ENCODE results near the gene FBXO17.
"Not testable (repeated sequence)": the region's sequence is repeated elsewhere in the genome, so short reads cannot be mapped to it uniquely, and the experiment has no call there.

FBXO17 gene, protein sequence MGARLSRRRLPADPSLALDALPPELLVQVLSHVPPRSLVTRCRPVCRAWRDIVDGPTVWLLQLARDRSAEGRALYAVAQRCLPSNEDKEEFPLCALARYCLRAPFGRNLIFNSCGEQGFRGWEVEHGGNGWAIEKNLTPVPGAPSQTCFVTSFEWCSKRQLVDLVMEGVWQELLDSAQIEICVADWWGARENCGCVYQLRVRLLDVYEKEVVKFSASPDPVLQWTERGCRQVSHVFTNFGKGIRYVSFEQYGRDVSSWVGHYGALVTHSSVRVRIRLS

DNA sequence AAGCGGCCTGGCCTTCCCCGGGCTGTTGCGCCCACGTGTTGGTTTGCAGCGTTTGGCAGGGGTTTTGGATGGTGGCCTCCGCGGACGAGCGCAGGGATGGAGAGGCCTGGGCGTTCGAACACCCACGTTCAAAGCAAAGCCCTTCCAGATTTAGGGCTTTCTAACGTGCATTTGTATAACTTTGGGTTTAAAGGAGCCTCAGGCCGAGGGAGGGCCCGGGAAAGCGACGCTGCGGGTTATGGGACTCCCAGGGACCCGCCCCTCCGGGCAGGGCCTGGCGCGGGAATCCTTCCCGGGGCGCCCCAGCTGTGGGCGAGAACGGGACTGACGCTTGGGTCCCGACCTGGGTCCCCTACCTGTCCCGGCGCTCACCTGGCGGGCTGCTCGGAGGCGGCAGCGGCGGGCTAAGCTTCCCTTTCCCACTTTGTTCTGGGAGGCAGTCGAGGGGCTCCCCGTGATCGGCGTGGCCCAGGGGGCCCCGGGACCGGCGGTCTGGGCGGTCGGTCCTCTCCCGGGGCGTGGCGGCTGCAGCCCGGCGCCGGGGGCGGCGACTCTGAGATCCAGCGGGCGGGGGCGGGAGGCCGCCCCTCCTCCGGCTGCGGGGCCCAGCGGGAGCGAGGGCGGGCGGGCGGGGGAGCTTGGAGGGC, at the start of gene FBXO17:
Gene FBXO17 (minus strand): TSS at position 529 of the 647 bp plus-strand sequence. CDS start 25,423 bp downstream, outside the sequence.
- DNase-seq = no peak

DNA sequence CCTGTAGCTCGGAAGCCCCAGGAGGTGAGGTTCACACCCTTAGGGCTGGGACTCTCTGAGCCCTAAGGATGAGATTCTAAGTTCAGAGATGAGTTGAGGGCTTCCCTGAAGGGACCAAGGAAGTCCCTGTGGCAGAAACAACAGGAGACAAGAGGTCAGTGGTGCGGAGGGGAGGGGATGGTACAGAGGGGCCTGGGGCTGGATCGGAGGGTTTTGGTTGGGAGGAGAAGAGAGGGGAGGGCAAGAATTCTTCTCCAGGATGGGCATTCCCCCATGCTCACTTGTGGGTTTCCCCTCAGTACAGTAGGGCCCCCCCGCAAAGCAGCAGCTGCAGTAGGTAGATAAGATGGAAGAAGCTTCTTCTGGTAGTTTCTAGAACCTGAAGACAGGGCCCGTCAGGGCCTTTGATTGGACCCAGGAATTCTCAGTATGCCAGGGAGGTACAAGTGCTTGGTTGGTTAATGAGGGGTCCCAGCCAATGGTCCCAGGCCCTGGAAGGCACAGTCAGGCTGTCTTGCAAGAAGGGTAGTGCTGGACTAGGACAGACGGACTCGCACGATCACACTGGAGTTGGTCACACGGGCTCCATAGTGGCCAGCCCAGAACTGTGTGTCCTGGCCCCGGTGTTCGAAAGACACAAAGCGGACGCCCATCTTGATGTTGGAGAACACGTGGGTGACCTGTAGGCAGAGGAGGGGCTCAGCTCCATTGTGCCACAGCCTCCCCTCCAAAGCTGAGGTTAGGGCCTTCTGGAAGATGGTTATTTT, 49.5 kb upstream of the FBXO17 start:
- DNase-seq = no peak

DNA sequence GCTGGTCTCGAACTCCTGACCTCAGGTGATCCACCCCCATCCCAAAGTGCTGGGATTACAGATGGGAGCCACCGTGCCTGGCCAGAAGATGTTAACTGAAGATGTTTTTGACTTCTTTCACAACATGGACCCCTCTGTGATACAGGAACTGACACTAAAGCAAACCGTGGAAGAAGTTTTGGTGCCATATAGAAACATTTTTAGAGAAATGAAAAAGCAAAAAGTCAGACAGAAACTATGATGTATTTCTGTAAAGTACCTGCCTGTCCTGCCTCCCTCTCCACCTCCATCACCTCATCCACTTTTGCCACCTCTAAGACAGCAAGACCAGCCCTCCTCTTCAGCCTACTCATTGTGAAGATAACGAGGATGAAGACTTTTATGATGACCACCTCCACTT, 45.5 kb upstream of the FBXO17 start:
- no peak for DNase-seq

DNA sequence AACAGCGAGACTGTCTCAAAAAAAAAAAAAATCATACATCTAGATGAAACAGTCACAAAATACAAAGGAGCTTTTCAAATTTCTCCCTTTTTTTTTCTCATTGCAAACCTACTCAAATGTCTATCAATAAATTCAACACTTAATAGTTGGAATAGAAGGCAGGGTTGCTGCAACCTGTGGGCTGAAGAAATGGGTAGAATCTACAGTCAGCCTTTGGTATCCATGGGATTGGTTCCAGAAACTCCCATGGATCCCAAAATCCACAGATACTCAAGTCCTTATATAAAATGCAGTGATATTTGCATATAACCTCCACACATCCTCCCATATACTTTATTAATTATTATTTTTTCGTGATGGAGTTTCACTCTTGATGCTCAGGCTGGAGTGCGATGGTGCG, 42.1 kb upstream of the FBXO17 start:
- no peak for DNase-seq

DNA sequence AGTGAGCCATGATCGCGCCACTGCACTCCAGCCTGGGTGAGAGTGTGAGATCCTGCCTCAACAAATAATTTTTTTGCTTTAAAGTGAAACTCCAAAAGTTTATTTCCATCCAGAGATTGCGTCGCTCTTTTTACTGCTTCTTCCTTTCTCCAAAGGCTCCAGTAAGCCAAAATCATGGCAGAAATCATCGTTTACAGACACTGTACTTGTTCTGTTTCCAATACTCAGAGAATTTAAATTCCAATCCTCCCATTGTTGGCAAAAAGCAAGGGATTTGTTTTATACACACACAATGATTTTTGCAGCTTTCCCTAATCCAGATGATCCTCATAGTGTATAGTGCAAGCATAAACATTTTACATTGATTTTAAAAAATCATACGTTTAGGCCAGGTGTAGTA, 41.5 kb upstream of the FBXO17 start:
- DNase-seq = no peak

DNA sequence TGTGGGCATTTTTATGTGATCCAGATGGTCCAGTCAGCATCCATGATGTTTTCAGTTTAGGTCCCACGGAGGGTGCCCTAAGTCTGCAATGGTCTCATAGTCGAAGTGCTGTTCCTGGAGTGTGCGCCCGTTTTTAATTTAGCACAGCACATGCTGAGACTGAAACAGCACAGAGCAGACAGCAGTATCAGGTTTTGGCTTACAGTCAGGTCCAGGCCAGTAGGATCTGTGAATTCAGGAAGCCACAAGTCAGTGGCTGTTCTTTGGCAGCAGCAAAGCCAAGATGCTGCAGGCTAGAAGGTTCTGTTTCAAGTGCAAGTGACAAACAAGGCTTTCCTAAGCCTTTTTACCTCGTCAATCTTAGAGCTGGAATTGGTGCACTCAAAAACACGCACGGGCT, 38.5 kb upstream of the FBXO17 start:
- DNase-seq = no peak

DNA sequence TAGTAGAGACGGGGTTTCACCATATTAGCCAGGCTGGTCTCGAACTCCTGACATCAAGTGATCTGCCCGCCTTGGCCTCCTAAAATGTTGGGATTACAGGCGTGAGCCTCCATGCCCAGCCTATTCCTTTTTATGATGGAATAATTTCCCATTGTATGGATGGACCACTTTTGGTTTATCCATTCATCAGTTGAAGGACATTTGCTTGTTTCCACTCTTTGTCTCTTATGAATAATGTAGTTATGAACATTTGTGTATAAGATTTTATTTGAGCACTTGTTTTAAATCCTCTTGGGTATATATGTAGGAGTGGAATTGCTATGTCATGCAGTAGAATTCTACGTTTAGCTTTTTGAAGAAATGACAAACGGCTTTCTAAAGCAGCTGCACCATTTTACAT, 33.5 kb upstream of the FBXO17 start:
- DNase-seq = no peak

DNA sequence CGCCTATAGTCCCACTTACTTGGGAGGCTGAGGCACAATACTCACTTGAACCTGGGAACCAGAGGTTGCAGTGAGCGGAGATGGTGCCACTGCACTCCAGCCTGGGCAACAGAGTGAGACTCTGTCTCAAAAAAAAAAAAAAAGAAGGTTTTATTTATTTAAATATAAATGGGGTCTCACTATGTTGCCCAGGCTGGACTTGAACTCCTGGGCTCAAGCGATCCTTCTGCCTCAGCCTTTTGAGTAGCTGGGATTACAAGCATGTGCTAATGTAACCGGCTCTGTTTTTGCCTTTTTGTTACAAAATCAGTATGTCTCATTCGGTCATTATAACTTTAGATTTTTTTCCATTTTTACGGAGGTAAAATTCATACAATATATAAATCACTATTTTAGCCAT, 32.6 kb upstream of the FBXO17 start:
- no peak for DNase-seq

DNA sequence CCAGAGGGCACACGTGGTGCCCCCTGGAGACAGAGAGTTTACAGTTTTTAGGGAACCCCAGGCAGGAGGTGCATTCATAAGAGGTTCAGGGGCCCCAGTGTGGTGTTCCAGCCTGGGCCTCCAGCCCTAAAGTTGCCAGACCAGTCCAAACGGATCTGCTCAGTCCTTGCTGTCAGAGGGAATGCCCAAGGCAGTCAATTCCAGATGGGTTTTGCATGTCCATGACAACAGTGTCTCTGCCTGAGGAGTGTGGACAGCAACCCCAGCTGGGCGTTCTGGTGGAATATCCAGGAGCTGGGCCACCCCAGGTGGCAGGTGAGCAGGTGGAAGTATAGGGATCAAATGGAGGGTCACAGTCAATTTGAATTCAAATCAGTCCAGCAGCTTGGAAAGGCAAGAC, 31.6 kb upstream of the FBXO17 start:
- DNase-seq = no peak

DNA sequence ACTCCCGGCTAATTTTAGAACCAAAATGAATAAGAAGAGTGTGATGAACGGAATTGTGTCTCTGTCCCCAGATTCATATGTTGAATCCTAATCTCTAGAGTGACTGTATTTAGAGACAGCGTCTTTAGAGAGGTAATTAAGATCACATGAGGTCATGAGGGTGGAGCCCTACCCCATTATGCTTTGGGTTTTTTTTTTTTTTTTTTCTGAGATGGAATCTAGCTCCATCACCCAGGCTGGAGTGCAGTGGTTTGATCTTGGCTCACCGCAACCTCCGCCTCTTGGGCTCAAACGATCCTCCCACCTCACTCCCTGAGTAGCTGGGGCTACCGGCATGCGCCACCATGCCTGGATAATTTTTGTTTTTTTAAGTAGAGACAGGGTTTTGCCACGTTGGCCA, 28.9 kb upstream of the FBXO17 start:
- no peak for DNase-seq

DNA sequence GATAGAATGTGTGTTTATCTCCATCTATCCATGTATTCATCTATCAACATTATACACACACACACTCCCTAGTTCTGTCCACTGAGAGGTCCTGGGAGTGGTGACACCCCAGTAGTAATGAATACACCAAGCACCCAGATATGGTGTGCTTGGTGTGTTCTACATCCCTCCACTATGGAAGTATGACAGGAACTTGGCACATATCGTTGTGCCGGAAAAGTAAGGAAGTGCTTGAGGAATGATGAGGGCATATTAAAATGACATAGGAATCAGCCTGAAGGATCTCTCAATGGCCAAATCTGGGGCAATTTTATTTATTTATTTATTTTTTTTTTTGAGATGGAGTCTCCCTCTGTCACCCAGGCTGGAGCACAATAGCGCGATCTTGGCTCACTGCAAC, 28.3 kb upstream of the FBXO17 start:
- no peak for DNase-seq

DNA sequence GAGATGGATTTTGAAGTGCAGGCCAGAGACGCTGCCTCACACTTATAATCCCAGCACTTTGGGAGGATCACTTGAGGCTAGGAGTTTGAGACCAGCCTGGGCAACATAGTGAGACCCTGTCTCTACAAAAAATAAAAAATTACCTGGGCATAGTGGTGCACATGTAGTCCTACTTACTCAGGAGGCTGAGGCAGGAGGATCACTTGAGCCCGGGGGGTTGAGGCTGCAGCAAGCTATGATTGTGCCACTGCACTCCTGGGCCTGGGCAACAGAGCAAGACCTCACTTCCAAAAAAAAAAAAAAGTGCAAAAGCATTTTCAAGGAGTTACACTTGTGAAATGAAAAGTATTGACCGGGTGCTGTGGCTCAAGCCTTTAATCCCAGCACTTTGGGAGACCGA, 27.6 kb upstream of the FBXO17 start:
- no peak for DNase-seq

DNA sequence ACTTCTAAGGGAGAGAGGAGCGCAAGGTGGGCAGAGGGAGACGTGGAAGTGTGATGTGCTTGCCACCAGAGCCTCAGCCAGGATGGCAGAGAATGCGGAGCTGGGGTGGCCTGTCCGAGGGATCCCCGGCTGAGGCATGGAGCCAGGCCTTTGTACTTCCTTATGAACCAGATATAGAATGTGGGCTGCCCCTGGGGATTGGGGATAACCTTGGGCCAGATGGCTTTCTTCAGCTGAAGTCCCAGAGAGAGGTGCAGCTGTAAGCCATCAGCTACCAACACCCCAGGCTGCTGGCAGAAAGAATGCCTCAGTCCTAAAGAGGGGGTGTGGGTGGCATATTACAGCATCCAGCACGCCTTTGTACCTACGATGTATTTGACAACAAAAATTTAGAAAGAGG, 25.5 kb upstream of the FBXO17 start:
- no peak for DNase-seq

DNA sequence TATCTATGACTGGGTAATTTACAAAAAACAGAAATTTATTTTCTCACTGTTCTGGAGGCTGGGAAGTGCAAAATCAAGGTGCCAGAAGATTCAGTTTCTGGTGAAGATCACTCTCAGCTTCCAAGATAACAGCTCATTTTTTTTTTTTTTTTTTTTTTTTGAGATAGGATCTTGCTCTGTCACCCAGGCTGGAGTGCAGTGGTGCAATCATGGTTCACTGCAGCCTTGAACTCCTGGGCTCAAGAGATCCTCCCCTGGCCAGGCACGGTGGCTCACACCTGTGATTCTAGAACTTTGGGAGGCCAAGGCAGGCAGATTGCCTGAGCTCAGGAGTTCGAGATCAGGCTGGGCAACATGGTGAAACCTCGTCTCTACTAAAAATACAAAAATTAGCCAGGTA, 22.0 kb upstream of the FBXO17 start:
- not testable (repeated sequence) for DNase-seq

DNA sequence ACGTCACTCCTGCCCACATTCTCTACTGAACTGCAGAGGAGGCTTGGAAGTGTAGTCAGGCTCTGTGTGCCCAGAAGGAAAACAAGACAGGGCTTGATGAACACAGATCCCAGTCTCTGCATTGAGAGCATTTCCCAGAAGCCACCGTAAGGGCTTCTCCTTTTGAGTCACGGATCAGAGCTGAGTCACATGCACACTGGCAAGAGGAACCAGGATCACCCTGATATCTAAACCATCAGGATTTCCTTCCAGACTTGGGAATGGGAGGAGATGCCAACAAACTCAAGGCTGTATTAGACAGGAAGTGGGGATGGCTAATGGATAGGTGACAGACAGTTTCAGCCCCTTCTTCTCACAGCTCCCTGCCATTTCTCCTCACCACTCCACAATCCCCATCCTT, 17.7 kb upstream of the FBXO17 start:
- DNase-seq = no peak

DNA sequence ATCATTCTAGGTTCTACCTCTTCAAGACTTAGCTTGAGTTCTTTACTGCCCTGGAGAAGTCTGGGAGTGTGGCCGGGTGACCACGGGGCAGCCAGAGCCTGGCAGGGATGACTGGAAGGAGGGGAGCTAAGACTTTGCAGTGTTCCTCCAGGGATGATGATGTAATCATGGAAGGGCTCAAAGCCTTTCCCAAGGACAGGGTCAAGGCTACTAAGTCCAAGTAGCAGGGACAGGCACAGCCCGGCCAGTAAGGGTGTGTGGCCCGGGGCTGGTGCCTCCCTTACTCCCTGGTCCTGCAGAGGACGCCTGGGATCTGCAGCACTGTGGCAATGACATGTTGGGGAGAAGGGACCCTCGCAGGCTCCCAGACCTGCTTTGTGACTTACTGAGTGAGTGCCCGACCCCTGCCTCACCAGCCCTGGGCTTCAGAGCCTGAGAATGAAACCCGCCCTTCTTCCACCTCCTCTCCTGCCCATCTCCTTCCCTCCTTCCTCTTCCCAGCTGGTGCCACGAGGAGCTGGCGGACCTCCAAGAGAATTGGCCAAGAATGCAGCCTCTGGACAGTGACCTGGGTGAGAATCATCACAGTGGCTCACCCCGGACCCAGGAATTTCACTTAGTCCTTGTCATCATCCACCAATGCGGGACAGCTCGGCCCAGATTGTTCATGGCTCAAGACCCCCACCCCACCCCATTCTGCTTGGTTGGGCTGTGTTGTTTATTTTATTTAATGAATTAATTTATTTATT, 15.6 kb upstream of the FBXO17 start:
- DNase-seq = no peak

DNA sequence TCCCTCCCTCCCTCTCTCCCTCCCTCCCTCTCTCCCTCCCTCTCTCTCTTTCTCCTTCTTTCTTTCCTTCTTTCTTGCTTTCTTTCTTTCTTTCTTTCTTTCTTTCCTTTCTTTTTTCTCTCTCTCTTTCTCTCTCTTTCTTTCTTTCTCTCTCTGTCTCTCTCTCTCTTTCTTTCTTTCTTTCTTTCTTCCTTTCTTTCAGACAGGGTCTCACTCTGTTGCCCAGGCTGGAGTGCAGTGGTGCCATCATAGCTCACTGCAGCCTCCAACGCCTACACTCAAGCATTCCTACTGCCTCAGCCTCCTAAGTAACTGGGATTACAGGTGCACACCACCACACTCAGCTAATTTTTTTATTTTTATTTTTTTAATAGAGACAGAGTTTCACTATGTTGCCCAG, 14.1 kb upstream of the FBXO17 start:
- DNase-seq = not testable (repeated sequence)

DNA sequence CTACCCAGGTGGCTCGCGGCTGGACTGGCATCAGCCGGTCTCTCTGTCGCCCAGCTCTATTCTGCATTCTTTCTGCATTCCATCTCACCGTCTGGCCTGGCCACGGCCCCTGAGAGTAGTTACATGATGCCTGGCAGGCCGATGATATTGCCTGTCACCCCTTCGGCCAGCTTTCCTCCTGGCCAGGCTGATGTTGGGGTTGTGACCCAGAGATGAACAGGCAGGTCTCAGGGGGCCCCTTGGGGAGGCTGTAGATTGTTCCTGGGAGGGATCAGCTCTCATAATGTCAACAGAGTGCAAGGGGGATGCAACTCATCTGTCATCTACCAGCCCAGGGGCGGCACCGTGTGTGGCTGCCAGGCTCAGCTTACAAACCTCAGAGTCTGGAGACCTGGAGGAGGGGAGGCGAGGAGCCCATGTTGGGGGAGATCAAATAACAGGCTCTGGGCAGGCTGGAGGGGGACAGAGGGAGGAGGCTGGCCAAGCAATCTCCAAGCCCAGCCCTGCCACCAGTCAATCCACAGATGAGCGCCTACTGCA, 13.6 kb upstream of the FBXO17 start:
- DNase-seq = no peak

DNA sequence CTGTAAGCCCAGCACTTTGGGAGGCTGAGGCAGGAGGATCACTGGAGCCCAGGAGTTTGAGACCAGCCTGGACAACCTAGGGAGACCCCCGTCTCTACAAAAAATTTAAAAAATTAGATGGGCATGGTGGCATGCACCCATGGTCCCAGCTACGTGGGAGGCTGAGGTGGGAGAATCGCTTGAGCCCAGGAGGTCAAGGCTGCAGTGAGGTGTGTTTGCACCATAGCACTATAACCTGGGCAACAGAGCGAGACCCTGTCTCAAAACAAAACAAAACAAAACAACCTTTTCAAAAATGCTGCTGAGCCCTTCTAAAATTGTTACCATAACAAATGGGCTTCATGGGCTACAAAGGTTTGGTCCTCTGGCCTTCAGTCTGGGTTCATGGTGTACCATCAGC, 13.1 kb upstream of the FBXO17 start:
- DNase-seq = not testable (repeated sequence)

DNA sequence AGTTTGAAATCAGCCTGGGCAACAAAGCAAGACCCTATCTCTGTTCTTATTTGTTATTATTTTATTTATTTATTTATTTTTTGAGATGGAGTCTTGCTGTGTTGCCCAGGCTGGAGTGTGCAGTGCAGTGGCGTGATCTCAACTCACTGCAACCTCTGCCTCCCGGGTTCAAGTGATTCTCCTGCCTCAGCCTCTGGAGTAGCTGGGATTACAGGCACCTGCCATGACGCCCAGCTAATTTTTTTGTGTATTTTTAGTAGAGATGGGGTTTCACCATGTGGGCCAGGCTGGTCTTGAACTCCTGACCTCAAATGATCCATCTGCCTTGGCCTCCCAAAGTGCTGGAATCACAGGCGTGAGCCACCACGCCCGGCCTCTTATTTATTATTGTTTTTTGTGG, 12.2 kb upstream of the FBXO17 start:
- not testable (repeated sequence) for DNase-seq

DNA sequence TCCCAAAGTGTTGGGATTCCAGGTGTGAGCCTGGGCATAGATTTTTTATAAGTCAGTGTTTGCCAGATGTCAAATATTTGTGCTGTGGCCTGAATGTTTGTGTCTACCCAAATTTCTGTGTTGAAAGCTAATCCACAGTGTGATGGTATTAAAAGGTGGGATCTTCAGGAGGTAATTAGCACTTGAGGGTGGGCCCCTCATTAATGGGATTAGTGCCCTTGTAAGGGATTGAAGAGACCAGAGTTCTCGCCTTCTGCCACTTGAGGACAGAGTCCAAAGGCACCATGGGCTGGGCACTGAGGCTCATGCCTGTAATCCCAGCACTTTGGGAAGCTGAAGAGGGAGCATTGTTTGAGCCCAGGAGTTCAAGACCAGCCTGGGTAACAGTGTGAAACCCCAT, 9.7 kb upstream of the FBXO17 start:
- no peak for DNase-seq

DNA sequence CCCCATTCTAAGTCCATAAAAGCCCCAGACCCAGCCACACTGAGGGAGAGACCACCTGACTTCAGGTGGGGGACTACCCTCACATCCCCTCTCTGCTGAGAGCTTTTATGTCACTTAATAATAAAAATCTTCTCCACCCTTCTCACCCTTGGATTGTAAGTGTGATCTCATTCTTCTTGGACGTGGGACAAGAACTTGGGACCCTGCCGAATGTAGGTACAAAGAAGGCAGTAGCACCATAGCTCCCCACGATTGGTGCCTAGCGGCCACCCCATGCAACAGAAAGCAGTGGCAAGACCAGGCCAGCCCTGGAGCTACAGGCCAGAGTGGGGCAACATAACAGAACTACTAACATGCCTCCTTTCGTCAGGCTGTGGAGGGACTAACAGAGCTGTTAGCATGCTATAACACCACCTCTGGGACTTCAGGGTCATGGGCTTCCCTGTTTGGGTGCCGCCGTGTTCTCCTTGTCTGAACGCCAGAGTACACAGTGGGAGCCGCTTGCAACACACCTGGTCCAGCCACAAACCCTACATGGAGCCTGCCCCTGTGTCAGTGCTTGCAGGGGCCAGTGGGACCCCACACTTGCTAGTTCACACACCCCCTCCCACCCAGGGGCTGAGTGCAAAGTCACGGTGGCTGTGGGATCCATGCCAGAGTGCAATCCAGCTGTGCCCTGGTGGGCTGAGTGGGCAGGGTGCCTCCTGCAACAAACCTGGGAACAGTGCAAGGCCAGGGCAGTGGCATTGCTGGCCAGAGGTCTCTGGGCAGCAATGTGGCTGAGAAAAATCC, 5.2 kb upstream of the FBXO17 start:
- no peak for DNase-seq
